KMS-11 (cell line): ENCODE results near the gene PASK.

Source experiments
- H2AFZ ChIP-seq: fragments of 200-600 bp; sonication (generic); 2 replicates; pipeline ENCODE4 v1.6.1; 2016; ENCODE audit warnings: antibody characterized with exemption, mixed run types, low read depth
- H3K27ac ChIP-seq: fragments of 200-600 bp; sonication (generic); 2 replicates; pipeline ENCODE4 v1.6.1; 2016; ENCODE audit warnings: mild to moderate bottlenecking, mixed run types
- H3K27me3 ChIP-seq: fragments of 200-600 bp; sonication (generic); 2 replicates; pipeline ENCODE4 v1.6.1; 2017; ENCODE audit warnings: mild to moderate bottlenecking, low read depth, mixed run types, moderate library complexity; ENCODE audit not compliant: insufficient read depth
- H3K36me3 ChIP-seq: fragments of 200-600 bp; sonication (generic); 2 replicates; pipeline ENCODE4 v1.6.1; 2017; ENCODE audit warnings: mild to moderate bottlenecking, mixed run types; ENCODE audit not compliant: insufficient read depth
- H3K4me1 ChIP-seq: fragments of 200-600 bp; sonication (generic); 2 replicates; pipeline ENCODE4 v1.6.1; 2016; ENCODE audit warnings: mild to moderate bottlenecking, low read depth, mixed run types; ENCODE audit not compliant: poor library complexity, severe bottlenecking
- H3K4me2 ChIP-seq: fragments of 200-600 bp; sonication (generic); 2 replicates; pipeline ENCODE4 v1.7.0; 2016; ENCODE audit warnings: mild to moderate bottlenecking, mixed run types
- H3K4me3 ChIP-seq: fragments of 200-600 bp; sonication (generic); IDR thresholded peaks from 2 replicates; pipeline ENCODE4 v1.6.1; 2017; ENCODE audit warnings: low read depth, low read length, mixed read lengths; ENCODE audit not compliant: insufficient read depth
- H3K79me2 ChIP-seq: fragments of 200-600 bp; sonication (generic); 2 replicates; pipeline ENCODE4 v1.6.1; 2016; ENCODE audit warnings: low read depth, mixed run types; ENCODE audit not compliant: insufficient read depth
- H3K9ac ChIP-seq: fragments of 200-600 bp; sonication (generic); 2 replicates; pipeline ENCODE4 v1.6.1; 2016; ENCODE audit warnings: mild to moderate bottlenecking, mixed run types
- H4K20me1 ChIP-seq: fragments of 200-600 bp; sonication (generic); 2 replicates; pipeline ENCODE4 v1.6.1; 2016; ENCODE audit warnings: mild to moderate bottlenecking, mixed run types; ENCODE audit not compliant: insufficient read depth
- TF ChIP-seq, protein P1 (sequence below): fragments of 200-600 bp; sonication (generic); conservative IDR thresholded peaks from 2 replicates; pipeline ENCODE4 v1.6.1; 2017; ENCODE audit warnings: low read depth, mild to moderate bottlenecking, antibody characterized with exemption, low read length, moderate library complexity, mixed read lengths

Gene PASK

DNA sequence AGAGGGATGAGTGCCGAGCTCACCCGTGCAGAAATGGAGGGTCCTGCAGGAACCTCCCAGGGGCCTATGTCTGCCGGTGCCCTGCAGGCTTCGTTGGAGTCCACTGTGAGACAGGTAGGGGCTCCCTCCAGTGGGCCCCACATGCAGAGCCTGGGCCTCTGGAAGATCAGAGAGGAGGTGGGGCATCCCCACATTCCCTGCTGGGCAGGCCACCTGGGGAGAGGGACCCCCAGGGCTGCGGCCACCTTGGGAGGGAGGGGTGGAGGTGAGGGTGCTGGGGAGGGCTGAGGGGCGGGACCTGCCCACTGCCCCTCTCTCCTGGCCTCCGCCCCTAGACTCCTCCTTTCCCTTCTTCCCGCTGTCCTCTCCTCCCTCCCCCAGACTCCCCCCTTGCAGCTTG lies 85.7 kb downstream of the PASK start:
- Histone ChIP-seq H4K20me1 (no peaks in the 10 kb centered on the region), H3K27ac (no peak overlapping the region), H3K27me3 (peaks cover 9% of the 10 kb centered on the region; the same call in 1 of the 2 replicates), H3K36me3 (no peaks in the 10 kb centered on the region), H3K4me3 (no peak overlapping the region), H3K4me2 (no peak overlapping the region), H3K9ac (no peak overlapping the region), H3K4me1 (no peaks in the 10 kb centered on the region), H2AFZ (no peak overlapping the region), H3K79me2 (no peaks in the 10 kb centered on the region)
- TF ChIP-seq, protein P1, sequence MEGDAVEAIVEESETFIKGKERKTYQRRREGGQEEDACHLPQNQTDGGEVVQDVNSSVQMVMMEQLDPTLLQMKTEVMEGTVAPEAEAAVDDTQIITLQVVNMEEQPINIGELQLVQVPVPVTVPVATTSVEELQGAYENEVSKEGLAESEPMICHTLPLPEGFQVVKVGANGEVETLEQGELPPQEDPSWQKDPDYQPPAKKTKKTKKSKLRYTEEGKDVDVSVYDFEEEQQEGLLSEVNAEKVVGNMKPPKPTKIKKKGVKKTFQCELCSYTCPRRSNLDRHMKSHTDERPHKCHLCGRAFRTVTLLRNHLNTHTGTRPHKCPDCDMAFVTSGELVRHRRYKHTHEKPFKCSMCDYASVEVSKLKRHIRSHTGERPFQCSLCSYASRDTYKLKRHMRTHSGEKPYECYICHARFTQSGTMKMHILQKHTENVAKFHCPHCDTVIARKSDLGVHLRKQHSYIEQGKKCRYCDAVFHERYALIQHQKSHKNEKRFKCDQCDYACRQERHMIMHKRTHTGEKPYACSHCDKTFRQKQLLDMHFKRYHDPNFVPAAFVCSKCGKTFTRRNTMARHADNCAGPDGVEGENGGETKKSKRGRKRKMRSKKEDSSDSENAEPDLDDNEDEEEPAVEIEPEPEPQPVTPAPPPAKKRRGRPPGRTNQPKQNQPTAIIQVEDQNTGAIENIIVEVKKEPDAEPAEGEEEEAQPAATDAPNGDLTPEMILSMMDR: no peak

DNA sequence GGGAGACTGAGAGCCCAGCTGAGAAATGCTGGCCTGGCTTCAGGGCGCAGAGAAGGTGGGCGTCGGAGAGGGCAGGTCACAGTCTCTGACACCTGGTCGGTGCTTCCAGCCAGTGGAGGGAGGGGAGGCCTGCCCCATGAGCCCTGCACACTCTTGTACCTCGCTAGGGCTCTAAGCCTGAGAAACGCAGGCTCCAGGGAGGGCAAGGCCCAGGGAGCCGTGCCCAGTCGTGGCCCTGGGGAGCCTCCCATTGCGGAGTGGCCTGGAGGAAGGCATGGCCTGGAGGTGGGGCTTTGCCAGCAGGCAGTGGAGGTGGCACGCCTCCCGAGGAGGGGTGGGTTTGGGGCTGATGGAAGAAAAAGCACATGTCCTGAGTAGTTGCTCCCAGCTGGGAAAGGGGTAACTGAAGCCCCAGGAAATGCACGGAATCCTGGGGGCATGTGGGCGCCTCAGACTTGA lies 86.2 kb downstream of the PASK start:
- no peak overlapping the region for H3K27ac ChIP-seq
- no peaks in the 10 kb centered on the region for H3K79me2 ChIP-seq
- no peak overlapping the region for H3K4me3 ChIP-seq
- H2AFZ ChIP-seq: no peak overlapping the region
- H3K4me2 ChIP-seq: no peak overlapping the region
- peaks cover 9% of the 10 kb centered on the region; the same call in 1 of the 2 replicates for H3K27me3 ChIP-seq
- TF ChIP-seq, protein P1: no peak
- H3K36me3 ChIP-seq: no peaks in the 10 kb centered on the region
- no peak overlapping the region for H3K9ac ChIP-seq
- no peaks in the 10 kb centered on the region for H3K4me1 ChIP-seq
- no peaks in the 10 kb centered on the region for H4K20me1 ChIP-seq

DNA sequence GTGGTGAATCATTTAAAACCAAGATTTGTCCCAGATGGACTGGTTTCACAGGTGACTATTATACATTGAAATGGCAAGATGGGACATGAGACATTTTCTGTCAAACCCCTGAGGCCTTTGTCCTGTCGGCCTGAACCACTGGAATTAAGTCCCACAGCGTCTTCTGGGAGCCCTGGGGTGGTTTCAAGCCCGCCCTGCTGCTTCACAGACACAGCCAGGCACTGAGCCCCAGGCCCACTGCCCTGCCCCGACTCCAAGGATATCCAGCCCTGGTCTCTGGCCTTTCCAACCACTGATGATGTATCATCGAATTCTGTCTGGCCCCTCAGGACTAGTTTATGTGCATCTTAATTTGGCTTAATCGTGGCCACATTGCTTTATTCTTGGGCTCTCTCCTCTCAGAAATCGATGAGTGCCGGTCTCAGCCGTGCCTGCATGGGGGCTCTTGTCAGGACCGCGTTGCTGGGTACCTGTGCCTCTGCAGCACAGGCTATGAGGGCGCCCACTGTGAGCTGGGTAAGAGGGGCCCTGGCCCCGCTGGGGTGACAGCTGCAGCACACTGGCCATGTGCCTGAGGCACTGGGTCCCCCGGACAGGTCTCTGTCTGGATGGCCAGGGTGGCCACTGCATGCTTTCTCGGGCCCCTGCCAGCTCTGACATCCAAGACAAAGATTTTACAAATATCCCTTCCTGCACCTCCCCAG lies 86.7 kb downstream of the PASK start:
- Histone ChIP-seq H4K20me1 (no peaks in the 10 kb centered on the region), H3K79me2 (no peaks in the 10 kb centered on the region), H3K4me3 (no peak overlapping the region), H3K27me3 (peaks cover 7% of the 10 kb centered on the region; the same call in 1 of the 2 replicates), H3K9ac (no peak overlapping the region), H3K36me3 (no peaks in the 10 kb centered on the region), H2AFZ (no peak overlapping the region), H3K4me1 (no peaks in the 10 kb centered on the region), H3K4me2 (no peak overlapping the region), H3K27ac (no peak overlapping the region)
- TF ChIP-seq, protein P1: no peak

DNA sequence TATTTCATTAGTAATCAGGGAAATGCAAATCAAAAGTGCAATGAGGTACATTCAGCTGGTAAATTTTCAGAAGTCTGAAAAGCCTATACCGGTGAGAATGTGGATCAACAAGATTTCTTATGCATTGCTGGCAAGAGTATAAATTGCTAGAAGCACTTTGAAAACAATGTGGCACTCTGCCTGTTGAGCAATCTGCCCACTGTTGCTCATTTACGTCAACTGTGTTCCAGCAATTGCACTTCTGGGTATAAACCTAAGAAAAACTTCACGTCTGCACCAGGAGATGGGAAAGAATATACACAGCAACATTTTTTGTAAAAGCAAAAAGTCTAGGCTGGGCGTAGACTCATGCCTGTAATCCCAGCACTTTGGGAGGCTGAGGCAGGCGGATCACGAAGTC lies 88.0 kb downstream of the PASK start:
- Histone ChIP-seq H3K4me3 (no peak overlapping the region), H4K20me1 (no peaks in the 10 kb centered on the region), H3K27ac (no peak overlapping the region), H3K4me2 (no peak overlapping the region), H3K4me1 (no peaks in the 10 kb centered on the region), H3K79me2 (no peaks in the 10 kb centered on the region), H3K27me3 (peaks cover 4% of the 10 kb centered on the region; the same call in 1 of the 2 replicates), H3K36me3 (no peaks in the 10 kb centered on the region), H2AFZ (no peak overlapping the region), H3K9ac (no peak overlapping the region)
- TF ChIP-seq, protein P1: no peak
